Peyer's patch (tissue), 4 donors: Measurements from ENCODE around the gene SHC2. TPM values are rescaled to one million over a fixed set of nuclear protein-coding genes. Genes with fewer than 3 reads are reported as not detected.
"Not testable (repeated sequence)": the region's sequence is repeated elsewhere in the genome, so short reads cannot be mapped to it uniquely, and the experiment has no call there.

Experiments
- DNase-seq, 3 donors: peaks; one replicate each; pipeline ENCODE4 v3.0.0-alpha.2; 2017 to 2019
- H3K27ac ChIP-seq, 4 donors: fragments of 200-600 bp; sonication (generic); one replicate each; pipeline ENCODE4 v1.5.1; 2016 to 2019
- H3K27me3 ChIP-seq, 2 donors: fragments of 200-600 bp; sonication (generic); one replicate each; pipeline ENCODE4 v1.5.1; 2019
- H3K36me3 ChIP-seq, 3 donors: fragments of 200-600 bp; sonication (generic); one replicate each; pipeline ENCODE4 v1.5.1; 2016 to 2019
- H3K4me1 ChIP-seq, 4 donors: fragments of 200-600 bp; sonication (generic); one replicate each; pipeline ENCODE4 v1.5.1; 2016 to 2019
- H3K4me3 ChIP-seq, 4 donors: fragments of 200-600 bp; sonication (generic); 1 replicate in 3 of 4; 2 replicates in 1 of 4; pipeline ENCODE4 v1.5.1; 2016 to 2019; ENCODE audit warnings: mild to moderate bottlenecking in 1 of 4
- H3K9me3 ChIP-seq, 4 donors: fragments of 200-600 bp; sonication (generic); one replicate each; pipeline ENCODE4 v1.5.1; 2016 to 2019; ENCODE audit warnings: mild to moderate bottlenecking in 1 of 4
- POLR2A ChIP-seq, 2 donors: fragments of 450-650 bp; IDR thresholded peaks; one replicate each; pipeline ENCODE4 v1.5.1; 2017; ENCODE audit warnings: antibody characterized with exemption in 2 of 2, mild to moderate bottlenecking in 2 of 2, moderate library complexity in 2 of 2
- total RNA-seq, 4 donors: library from RNA; depleted of rRNA; stranded (reverse); fragments of >200 nt; gene quantifications; one replicate each; pipeline ENCODE4 v1.1.0, GENCODE V29; 2016
- TF ChIP-seq, protein P1 (sequence below), 6 experiments: fragments of 450-650 bp in 4 of 6; fragments of 200-600 bp in 2 of 6; sonication (generic) in 1 of 6; IDR thresholded peaks; one replicate each; pipeline ENCODE4 v1.5.1; 2017 to 2019; ENCODE audit warnings: antibody characterized with exemption in 6 of 6, mild to moderate bottlenecking in 3 of 6, moderate library complexity in 1 of 6

SHC2 gene
- total RNA-seq, 4 donors from 2014 or later = 9.5 to 33.0 (median 18.3) TPM

GRCh38 chr19:452829-453228, 8.0 kb downstream of the SHC2 start:
- Histone ChIP-seq H3K4me3 (no peak overlapping the region), H3K27ac (no peak overlapping the region), H3K36me3 (no peaks in the 10 kb centered on the region), H3K9me3 (no peaks in the 10 kb centered on the region), H3K27me3 (no peaks in the 10 kb centered on the region), H3K4me1 (peaks cover 0 to 7% (median 0%) of the 10 kb centered on the region in 4 donors)
- DNase-seq = no peak
- TF ChIP-seq POLR2A (IDR thresholded peaks at IDR 0.05) = no peak
- TF ChIP-seq, protein P1, sequence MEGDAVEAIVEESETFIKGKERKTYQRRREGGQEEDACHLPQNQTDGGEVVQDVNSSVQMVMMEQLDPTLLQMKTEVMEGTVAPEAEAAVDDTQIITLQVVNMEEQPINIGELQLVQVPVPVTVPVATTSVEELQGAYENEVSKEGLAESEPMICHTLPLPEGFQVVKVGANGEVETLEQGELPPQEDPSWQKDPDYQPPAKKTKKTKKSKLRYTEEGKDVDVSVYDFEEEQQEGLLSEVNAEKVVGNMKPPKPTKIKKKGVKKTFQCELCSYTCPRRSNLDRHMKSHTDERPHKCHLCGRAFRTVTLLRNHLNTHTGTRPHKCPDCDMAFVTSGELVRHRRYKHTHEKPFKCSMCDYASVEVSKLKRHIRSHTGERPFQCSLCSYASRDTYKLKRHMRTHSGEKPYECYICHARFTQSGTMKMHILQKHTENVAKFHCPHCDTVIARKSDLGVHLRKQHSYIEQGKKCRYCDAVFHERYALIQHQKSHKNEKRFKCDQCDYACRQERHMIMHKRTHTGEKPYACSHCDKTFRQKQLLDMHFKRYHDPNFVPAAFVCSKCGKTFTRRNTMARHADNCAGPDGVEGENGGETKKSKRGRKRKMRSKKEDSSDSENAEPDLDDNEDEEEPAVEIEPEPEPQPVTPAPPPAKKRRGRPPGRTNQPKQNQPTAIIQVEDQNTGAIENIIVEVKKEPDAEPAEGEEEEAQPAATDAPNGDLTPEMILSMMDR (IDR thresholded peaks at IDR 0.05) = no peak

GRCh38 chr19:450912-451481, 9.8 kb downstream of the SHC2 start:
- H3K4me3 ChIP-seq, H3K9me3 ChIP-seq, H3K27ac ChIP-seq, H3K36me3 ChIP-seq, H3K4me1 ChIP-seq, H3K27me3 ChIP-seq, DNase-seq: not testable (repeated sequence)

DNA sequence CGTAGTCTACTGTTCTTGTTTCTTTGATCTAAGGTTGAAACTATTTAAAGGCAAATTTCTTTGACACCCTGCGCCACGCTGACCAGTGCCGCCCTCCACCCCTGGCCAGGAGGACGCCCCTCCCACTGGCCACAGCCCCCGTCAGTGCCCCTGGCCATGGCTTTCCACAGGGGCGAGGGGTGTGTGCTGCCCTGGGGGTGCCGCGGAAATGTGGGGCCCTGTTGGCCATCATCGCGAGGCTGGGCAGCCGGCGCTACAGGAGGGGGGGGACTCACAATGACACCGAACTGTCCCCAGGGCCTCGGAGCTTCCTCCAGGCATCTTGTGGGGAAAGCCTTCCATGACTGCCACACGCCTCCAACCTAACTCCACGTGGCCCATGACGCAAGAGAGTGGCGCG, 10.9 kb downstream of the SHC2 start:
- Histone ChIP-seq H3K27ac (no peak overlapping the region), H3K4me3 (no peak overlapping the region), H3K36me3 (no peaks in the 10 kb centered on the region), H3K27me3 (no peaks in the 10 kb centered on the region), H3K4me1 (peaks cover 0 to 7% (median 0%) of the 10 kb centered on the region in 4 donors), H3K9me3 (no peaks in the 10 kb centered on the region)
- DNase-seq = no peak
- TF ChIP-seq, protein P1 (IDR thresholded peaks at IDR 0.05) = no peak
- TF ChIP-seq POLR2A (IDR thresholded peaks at IDR 0.05) = no peak

DNA sequence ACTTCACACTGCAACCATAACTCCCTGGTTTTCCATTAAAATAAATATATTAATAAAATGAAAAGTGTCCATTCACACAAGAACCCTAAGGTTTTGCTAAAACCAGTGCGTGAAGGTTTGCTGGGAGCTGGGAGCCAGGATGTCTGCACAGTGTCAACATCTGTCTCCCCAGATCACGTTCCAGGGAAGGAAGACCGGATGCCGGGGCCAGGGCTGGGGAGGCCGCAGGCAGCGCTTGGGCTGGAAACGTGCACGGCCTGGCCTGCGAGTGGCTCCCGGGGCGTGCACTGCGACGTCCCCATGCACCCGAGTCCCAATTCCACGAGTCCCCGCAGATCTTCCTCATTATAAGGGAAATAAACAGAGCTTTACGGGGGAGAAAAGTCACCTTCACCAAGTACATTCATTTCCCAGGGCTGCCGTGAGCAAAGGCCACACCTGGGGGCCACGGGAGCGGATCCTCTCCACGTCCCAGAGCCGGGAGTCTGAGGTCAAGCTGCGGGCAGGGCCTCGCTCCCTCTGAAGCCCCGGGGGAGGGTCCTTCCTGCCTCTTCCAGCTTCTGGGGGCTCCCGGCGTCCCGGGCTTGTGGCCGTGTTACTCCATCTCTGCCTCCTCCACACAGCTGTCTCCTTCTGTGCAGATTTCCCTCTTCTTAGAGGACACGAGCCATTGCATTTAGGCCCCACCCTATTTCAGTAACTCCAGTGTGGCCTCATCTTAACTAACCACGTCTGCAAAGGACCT, 12.8 kb downstream of the SHC2 start:
- no peaks in the 10 kb centered on the region for H3K9me3 ChIP-seq
- no peaks in the 10 kb centered on the region for H3K27me3 ChIP-seq
- TF ChIP-seq POLR2A (IDR thresholded peaks at IDR 0.05) = no peak
- TF ChIP-seq, protein P1 (IDR thresholded peaks at IDR 0.05) = no peak
- H3K36me3 ChIP-seq = no peaks in the 10 kb centered on the region
- no peak overlapping the region for H3K4me3 ChIP-seq
- DNase-seq = no peak
- H3K27ac ChIP-seq = peak overlapping the region in 1 of 4 donors; percentile 39
- H3K4me1 ChIP-seq = peaks cover 0 to 7% (median 0%) of the 10 kb centered on the region in 4 donors

- Histone ChIP-seq H3K9me3 (no peaks in the 10 kb centered on the region), H3K27ac (no peak overlapping the region), H3K36me3 (no peaks in the 10 kb centered on the region), H3K4me1 (peaks cover 0 to 7% (median 0%) of the 10 kb centered on the region in 4 donors), H3K27me3 (no peaks in the 10 kb centered on the region), H3K4me3 (no peak overlapping the region)
- no peak for DNase-seq
- TF ChIP-seq POLR2A (IDR thresholded peaks at IDR 0.05) = no peak
- TF ChIP-seq, protein P1 (IDR thresholded peaks at IDR 0.05) = no peak
Observed at GRCh38 chr19:447064-447426, 13.8 kb downstream of the SHC2 start.

GRCh38 chr19:444677-445210, 16.1 kb downstream of the SHC2 start:
- Histone ChIP-seq H3K36me3 (no peaks in the 10 kb centered on the region), H3K27me3 (no peaks in the 10 kb centered on the region)
- TF ChIP-seq, protein P1 (IDR thresholded peaks at IDR 0.05) = no peak
- TF ChIP-seq POLR2A (IDR thresholded peaks at IDR 0.05) = no peak

More at GRCh38 chr19:444677-445210, 16.1 kb downstream of the SHC2 start:
- peaks cover 0 to 7% (median 0%) of the 10 kb centered on the region in 4 donors for H3K4me1 ChIP-seq
- no peaks in the 10 kb centered on the region for H3K9me3 ChIP-seq
- no peak overlapping the region for H3K27ac ChIP-seq
- H3K4me3 ChIP-seq = no peak overlapping the region
- DNase-seq = peak in 1 of 3 donors; percentile 39
